22Rv1 (cell line): ENCODE measurements around the gene DDA1.
"Not testable (repeated sequence)": the region's sequence is repeated elsewhere in the genome, so short reads cannot be mapped to it uniquely, and the experiment has no call there.

Experiments
- H3K27ac ChIP-seq: fragments of 450-650 bp; 2 replicates; pipeline ENCODE4 v1.5.1; 2017
- CTCF ChIP-seq: fragments of 450-650 bp; IDR thresholded peaks from 2 replicates; pipeline ENCODE4 v1.5.1; 2017; ENCODE audit warnings: mild to moderate bottlenecking
- ZFX ChIP-seq: fragments of 450-650 bp; IDR thresholded peaks from 2 replicates; pipeline ENCODE4 v1.6.1; 2017; ENCODE audit warnings: antibody characterized with exemption, borderline replicate concordance

The DDA1 gene

DNA sequence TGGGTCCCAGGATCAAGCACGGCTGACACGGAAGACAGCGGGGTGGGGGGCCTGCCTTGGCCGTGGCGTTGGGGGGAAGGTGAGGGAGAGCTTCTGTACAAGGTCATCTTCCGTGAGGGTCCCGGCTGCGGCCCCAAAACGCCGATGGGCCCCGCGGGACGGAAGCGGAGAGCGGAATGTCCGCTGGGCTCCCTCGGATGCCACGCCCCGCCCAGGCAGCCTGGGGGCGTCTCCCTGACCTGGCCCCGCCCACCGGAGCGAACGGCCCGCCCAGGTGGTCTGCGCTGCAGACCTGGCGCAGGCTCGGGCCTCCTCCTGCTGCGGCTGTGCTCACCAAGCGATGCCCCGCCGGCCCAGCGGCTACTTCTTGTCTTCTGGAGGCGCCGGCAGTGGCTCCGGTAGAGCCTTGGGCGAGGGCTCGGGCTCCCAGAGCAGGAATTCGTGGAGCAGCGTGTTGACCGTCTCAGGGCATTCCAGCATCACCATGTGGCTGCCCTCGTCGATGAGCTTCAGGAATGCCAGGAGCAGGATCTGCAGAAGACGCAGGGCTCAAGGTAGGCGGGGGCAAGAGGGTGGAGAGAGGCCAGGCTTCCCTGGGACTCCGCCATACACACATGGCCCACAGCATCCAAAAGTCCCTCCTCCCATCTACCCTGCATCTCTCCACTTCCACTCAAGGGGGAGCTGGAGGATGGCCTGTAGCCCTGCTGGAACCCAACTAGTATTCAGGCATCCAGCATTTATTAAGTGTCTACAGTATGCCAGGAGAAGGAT, 16.9 kb upstream of the DDA1 start:
- peak; percentile 83 for TF ChIP-seq CTCF
- TF ChIP-seq ZFX = no peak
- peak overlapping the region; percentile 88 for H3K27ac ChIP-seq

DNA sequence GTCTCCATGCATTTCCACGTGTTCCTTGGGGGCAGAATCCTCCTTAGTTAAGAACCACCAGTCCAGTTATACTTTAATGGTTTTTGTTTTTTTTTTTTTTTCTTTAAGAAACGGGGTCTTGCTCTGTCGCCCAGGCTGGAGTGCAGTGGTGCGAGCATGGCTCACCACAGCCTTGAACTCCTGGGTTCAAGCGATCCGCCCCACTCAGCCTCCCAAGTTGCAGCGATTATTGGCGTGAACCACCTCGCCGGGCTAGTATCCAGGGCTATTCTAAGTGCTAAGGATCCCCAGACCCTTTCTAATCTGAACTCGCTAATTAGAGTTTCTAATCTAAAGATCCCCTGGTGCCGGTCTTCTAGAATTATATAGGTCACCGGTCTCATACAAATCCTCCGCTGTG, 15.8 kb upstream of the DDA1 start:
- H3K27ac ChIP-seq = peak overlapping the region; percentile 88
- TF ChIP-seq CTCF (no peak), ZFX (no peak)

DNA sequence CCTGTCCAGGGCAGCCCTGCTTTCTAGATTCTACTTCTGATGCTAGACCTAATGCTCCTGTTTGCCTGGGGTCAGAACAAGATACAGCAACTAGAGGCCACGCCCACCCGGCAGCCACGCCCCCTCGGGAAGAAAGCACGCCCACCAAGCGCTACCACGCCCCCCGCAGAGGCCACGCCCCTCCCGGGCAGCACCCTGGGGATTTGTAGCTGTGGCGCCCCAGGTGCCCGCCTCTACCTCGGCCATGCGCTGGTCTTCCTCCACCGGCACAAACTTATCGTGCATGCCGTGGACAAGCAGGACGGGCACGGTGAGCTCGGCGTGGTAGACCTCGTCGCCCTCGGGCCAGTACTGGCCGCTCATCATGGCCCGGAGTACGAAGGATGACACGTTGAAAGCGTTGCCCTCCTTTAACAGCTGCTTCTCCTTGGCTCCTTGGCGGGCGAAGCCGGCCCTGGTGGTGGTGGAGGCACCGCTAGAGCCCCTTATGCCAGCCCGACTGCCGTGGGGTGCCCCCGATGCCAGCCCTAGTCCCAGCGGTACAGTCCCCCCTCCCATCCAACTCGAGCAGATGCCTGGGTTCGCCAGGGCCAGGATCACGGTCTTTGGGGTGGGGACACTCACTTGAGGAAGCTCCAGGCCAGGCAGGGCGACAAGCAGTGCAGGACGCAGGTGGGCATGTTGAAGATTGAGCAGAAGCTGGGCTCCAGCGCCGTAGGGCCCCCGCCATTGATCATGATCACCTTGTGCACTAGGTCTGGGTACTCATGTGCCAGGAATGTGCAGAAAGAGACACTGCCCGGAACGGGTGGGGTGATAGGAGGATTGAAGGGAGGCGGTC, 15.1 kb upstream of the DDA1 start:
- H3K27ac ChIP-seq = peak overlapping the region; percentile 88
- no peak for TF ChIP-seq CTCF
- no peak for TF ChIP-seq ZFX

DNA sequence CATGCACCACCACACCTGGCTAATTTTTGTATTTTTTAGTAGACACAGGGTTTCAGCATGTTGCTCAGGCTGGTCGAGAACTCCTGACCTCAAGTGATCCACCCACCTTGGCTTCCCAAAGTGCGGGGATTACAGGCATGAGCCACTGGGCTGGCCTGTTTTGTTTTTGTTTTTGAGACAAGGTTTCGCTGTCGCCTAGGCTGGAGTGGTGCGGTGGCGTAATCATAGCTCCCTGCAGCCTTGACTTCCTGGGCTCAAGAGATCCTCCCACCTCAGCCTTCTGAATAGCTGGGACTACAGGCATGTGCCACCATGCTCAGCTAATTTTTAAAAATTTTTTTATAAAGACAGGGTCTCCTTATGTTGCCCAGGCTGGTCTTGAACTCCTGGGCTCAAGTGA, 13.8 kb upstream of the DDA1 start:
- not testable (repeated sequence) for H3K27ac ChIP-seq

- peak overlapping the region; percentile 4; the same call in 1 of the 2 replicates for H3K27ac ChIP-seq
These were observed 13.1 kb upstream of the DDA1 start for GRCh38 chr19:17296273-17296672.

DNA sequence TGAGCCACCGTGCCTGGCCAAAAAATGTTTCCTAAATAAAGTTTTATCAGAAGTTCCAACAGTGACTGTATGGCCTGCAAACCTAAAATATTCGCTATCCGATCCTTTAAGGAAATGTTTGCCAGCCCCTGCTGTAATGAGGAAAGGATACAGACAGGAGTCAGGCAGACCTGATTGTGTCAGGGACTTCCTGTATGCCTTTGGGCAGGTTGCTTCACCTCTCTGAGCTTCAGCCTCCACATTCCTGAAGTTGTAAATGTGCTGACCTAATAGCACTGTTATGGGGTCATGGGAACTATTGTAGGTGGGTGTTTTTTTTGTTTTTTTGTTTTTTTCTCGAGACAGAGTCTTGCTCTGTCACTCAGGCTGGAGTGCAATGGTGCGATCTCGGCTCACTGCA, 12.4 kb upstream of the DDA1 start:
- no peak for TF ChIP-seq CTCF
- no peak for TF ChIP-seq ZFX
- no peak overlapping the region for H3K27ac ChIP-seq

More at GRCh38 chr19:17296273-17296672, 13.1 kb upstream of the DDA1 start:
- TF ChIP-seq ZFX = no peak
- TF ChIP-seq CTCF = peak; percentile 16; the same call in 1 of the 2 replicates

GRCh38 chr19:17300992-17301619, 8.3 kb upstream of the DDA1 start:
- no peak overlapping the region for H3K27ac ChIP-seq
- TF ChIP-seq CTCF (no peak), ZFX (no peak)
